IMR-90 (cell line): ENCODE data around the gene PTEN. TPM values are rescaled to one million over a fixed set of nuclear protein-coding genes. Genes with fewer than 3 reads are reported as not detected.

Experiments used
- ATAC-seq: fragments of 200-7000 bp; cut with Tn5 transposase; 2 replicates; pipeline ENCODE4 v1.9.1; 2020; ENCODE audit warnings: low read depth, mild to moderate bottlenecking, moderate library complexity
- BruUV-seq: library from RNA; stranded (reverse); fragments of 400-500 nt; replicated peaks from 2 replicates; lab custom pipeline; 2021; lab: Mats Ljungman, UMichigan
- CTCF ChIA-PET: fragments of 300-600 bp; formaldehyde crosslinking; extraction: SDS; loops from one replicate; lab custom pipeline; 2021; ENCODE audit warnings: antibody characterized with exemption; lab: Yijun Ruan, JAX
- POLR2A ChIA-PET: fragments of 300-600 bp; sonication (Branson Sonifier 250); formaldehyde crosslinking; loops from one replicate; lab custom pipeline; 2022; ENCODE audit warnings: antibody characterized with exemption; ENCODE audit not compliant: unreplicated experiment; lab: Charles Lee
- DNase-seq: peaks from one replicate; pipeline ENCODE4 v3.0.0; 2013
- H2AFZ ChIP-seq: replicated peaks from 2 replicates; pipeline ENCODE3; 2013; ENCODE audit warnings: low read length, mild to moderate bottlenecking; ENCODE audit not compliant: poor library complexity
- H2AK5ac ChIP-seq: 2 replicates; pipeline ENCODE4 v1.6.1; 2013; ENCODE audit warnings: low read depth, low read length, inconsistent platforms
- H2AK9ac ChIP-seq: replicated peaks from 2 replicates; pipeline ENCODE3; 2013; ENCODE audit warnings: mild to moderate bottlenecking, low read depth, low read length, moderate library complexity; ENCODE audit not compliant: poor library complexity
- H2BK120ac ChIP-seq: 2 replicates; pipeline ENCODE4 v1.6.1; 2013; ENCODE audit warnings: low read depth, low read length, inconsistent platforms
- H2BK15ac ChIP-seq: 3 replicates; pipeline ENCODE4 v1.6.1; 2013; ENCODE audit warnings: low read depth, low read length, inconsistent platforms
- H2BK20ac ChIP-seq: 2 replicates; pipeline ENCODE4 v1.6.1; 2013; ENCODE audit warnings: low read depth, mild to moderate bottlenecking, inconsistent platforms, low read length, moderate library complexity
- H2BK5ac ChIP-seq: 2 replicates; pipeline ENCODE4 v1.6.1; 2013; ENCODE audit warnings: mild to moderate bottlenecking, low read depth, low read length, inconsistent platforms; ENCODE audit not compliant: poor library complexity, severe bottlenecking
- H3K14ac ChIP-seq: replicated peaks from 2 replicates; pipeline ENCODE4 v1.6.1; 2013; ENCODE audit warnings: low read depth, low read length, inconsistent platforms
- H3K18ac ChIP-seq: 2 replicates; pipeline ENCODE4 v1.6.1; 2013; ENCODE audit warnings: low read depth, low read length, control low read depth
- H3K23ac ChIP-seq: 2 replicates; pipeline ENCODE4 v1.6.1; 2013; ENCODE audit warnings: low read depth, low read length, inconsistent platforms
- H3K27ac ChIP-seq: 2 replicates; pipeline ENCODE4 v1.5.1; 2013; ENCODE audit warnings: mild to moderate bottlenecking, control low read depth, low read length; ENCODE audit not compliant: insufficient read depth
- H3K27me3 ChIP-seq: 2 replicates; pipeline ENCODE4 v1.6.1; 2013; ENCODE audit warnings: low read length; ENCODE audit not compliant: control insufficient read depth, insufficient read depth
- H3K36me3 ChIP-seq: 2 replicates; pipeline ENCODE4 v1.6.1; 2013; ENCODE audit warnings: low read length, mixed read lengths; ENCODE audit not compliant: control insufficient read depth, insufficient read depth
- H3K4ac ChIP-seq: 2 replicates; pipeline ENCODE4 v1.6.1; 2013; ENCODE audit warnings: low read depth, low read length, inconsistent platforms
- H3K4me1 ChIP-seq: 2 replicates; pipeline ENCODE4 v1.6.1; 2013; ENCODE audit warnings: low read length, mixed read lengths; ENCODE audit not compliant: control insufficient read depth, insufficient read depth
- H3K4me2 ChIP-seq: 2 replicates; pipeline ENCODE4 v1.6.1; 2013; ENCODE audit warnings: low read depth, mild to moderate bottlenecking, control low read depth, low read length, moderate library complexity
- H3K4me3 ChIP-seq: 2 replicates; pipeline ENCODE4 v1.5.1; 2013; ENCODE audit warnings: low read depth, mild to moderate bottlenecking, control low read depth, low read length, moderate library complexity; ENCODE audit not compliant: insufficient read depth
- H3K56ac ChIP-seq: 2 replicates; pipeline ENCODE4 v1.6.1; 2013; ENCODE audit warnings: low read length, inconsistent platforms; ENCODE audit not compliant: insufficient read depth; ENCODE audit errors: extremely low read depth
- H3K79me1 ChIP-seq, 2 experiments: 2 replicates each; pipeline ENCODE4 v1.6.1; 2013; ENCODE audit warnings: low read length in 2 of 2, inconsistent platforms in 1 of 2, low read depth in 1 of 2
- H3K9ac ChIP-seq: 2 replicates; pipeline ENCODE4 v1.6.1; 2013; ENCODE audit warnings: low read depth, low read length, control low read depth
- H3K9me1 ChIP-seq: 2 replicates; pipeline ENCODE4 v1.6.1; 2013; ENCODE audit warnings: low read length, inconsistent platforms; ENCODE audit not compliant: insufficient read depth
- H3K9me3 ChIP-seq: 2 replicates; pipeline ENCODE4 v1.6.1; 2013; ENCODE audit warnings: low read length; ENCODE audit not compliant: control insufficient read depth, insufficient read depth
- H4K20me1 ChIP-seq: 2 replicates; pipeline ENCODE4 v1.6.1; 2013; ENCODE audit warnings: low read length, inconsistent platforms; ENCODE audit not compliant: insufficient read depth
- H4K5ac ChIP-seq: 2 replicates; pipeline ENCODE4 v1.6.1; 2013; ENCODE audit warnings: mild to moderate bottlenecking, low read depth, low read length, control low read depth
- H4K8ac ChIP-seq, 2 experiments: 2 replicates each; pipeline ENCODE4 v1.6.1; 2013; ENCODE audit warnings: low read depth in 2 of 2, low read length in 2 of 2, control low read depth in 1 of 2, inconsistent platforms in 1 of 2
- H4K91ac ChIP-seq: 2 replicates; pipeline ENCODE4 v1.6.1; 2013; ENCODE audit warnings: low read depth, low read length, inconsistent platforms; ENCODE audit not compliant: insufficient read depth
- BHLHE40 ChIP-seq: fragments of 150-350 bp; IDR thresholded peaks from 2 replicates; pipeline ENCODE4 v1.6.1; 2016; ENCODE audit warnings: mild to moderate bottlenecking, low read depth, low read length
- CEBPB ChIP-seq: IDR thresholded peaks from 2 replicates; pipeline ENCODE4 v1.6.1; 2012; ENCODE audit warnings: low read depth, low read length, improper control_type of control experiment
- CHD1 ChIP-seq: IDR thresholded peaks from 2 replicates; pipeline ENCODE4 v1.6.1; 2012; ENCODE audit warnings: low read depth, low read length, improper control_type of control experiment
- FOS ChIP-seq: fragments of 150-350 bp; IDR thresholded peaks from 2 replicates; pipeline ENCODE4 v1.6.1; 2016; ENCODE audit warnings: low read depth, low read length
- MAFK ChIP-seq: IDR thresholded peaks from 2 replicates; pipeline ENCODE4 v1.6.1; 2012; ENCODE audit warnings: low read depth, low read length, improper control_type of control experiment
- MAZ ChIP-seq: IDR thresholded peaks from 2 replicates; pipeline ENCODE4 v1.6.1; 2012; ENCODE audit warnings: low read depth, mild to moderate bottlenecking, low read length, improper control_type of control experiment, moderate library complexity, borderline replicate concordance
- MXI1 ChIP-seq: IDR thresholded peaks from 2 replicates; pipeline ENCODE4 v1.6.1; 2012; ENCODE audit warnings: low read depth, mild to moderate bottlenecking, low read length, moderate library complexity, borderline replicate concordance
- NFE2L2 ChIP-seq: fragments of 150-350 bp; IDR thresholded peaks from 2 replicates; pipeline ENCODE4 v1.6.1; 2016; ENCODE audit warnings: low read depth, mild to moderate bottlenecking, low read length
- POLR2A ChIP-seq: IDR thresholded peaks from 2 replicates; pipeline ENCODE4 v1.6.1; 2012; ENCODE audit warnings: mild to moderate bottlenecking, low read depth, low read length
- RAD21 ChIP-seq: IDR thresholded peaks from 2 replicates; pipeline ENCODE4 v1.6.1; 2012; ENCODE audit warnings: low read length, improper control_type of control experiment
- RCOR1 ChIP-seq: IDR thresholded peaks from 2 replicates; pipeline ENCODE4 v1.6.1; 2012; ENCODE audit warnings: mild to moderate bottlenecking, low read length, improper control_type of control experiment; ENCODE audit not compliant: insufficient replicate concordance
- RFX5 ChIP-seq: IDR thresholded peaks from 2 replicates; pipeline ENCODE4 v1.8.0; 2012; ENCODE audit warnings: low read depth, mild to moderate bottlenecking, low read length, moderate library complexity
- SMC3 ChIP-seq: fragments of 150-350 bp; IDR thresholded peaks from 2 replicates; pipeline ENCODE4 v1.6.1; 2016; ENCODE audit warnings: low read depth, mild to moderate bottlenecking, antibody characterized with exemption, low read length, moderate library complexity
- WGBS, 2 experiments: methylation state at CpG; one replicate each; pipeline versions ENCODE4 v1.1.5 to v1.1.7; 2013; ENCODE audit warnings: missing lambda C conversion rate in 2 of 2; ENCODE audit not compliant: insufficient read length in 1 of 2; ENCODE audit errors: extremely low coverage in 2 of 2; 5-methylcytosine and 5-hydroxymethylcytosine counted together
- dilution Hi-C: fragments of 300-500 bp; cut with HindIII; formaldehyde crosslinking; loops from one replicate; pipeline ENCODE4 v1.14.3; 2018; ENCODE audit warnings: low sequenced_read_pairs; ENCODE audit not compliant: unreplicated experiment
- in situ Hi-C: fragments of 300-500 bp; cut with MboI; formaldehyde crosslinking; loops from 3 replicates; pipeline ENCODE4 v1.14.3; 2019; ENCODE audit warnings: low sequenced_read_pairs, inconsistent platforms, mixed read lengths
- intact Hi-C: fragments of 100-400 bp; cut with micrococcal nuclease; formaldehyde crosslinking; loops from 2 replicates; pipeline ENCODE4 v1.10.0; 2022
- polyA plus RNA-seq, 3 experiments: library from polyadenylated mRNA; depleted of rRNA; stranded (reverse); fragments of >200 nt; gene quantifications; 2 replicates each; pipeline ENCODE4 v1.2.3, GENCODE V29; 2012; ENCODE audit warnings: low replicate concordance in 1 of 3
- total RNA-seq: library from RNA; depleted of rRNA; stranded (reverse); fragments of >200 nt; gene quantifications from 2 replicates; pipeline ENCODE4 v1.2.3, GENCODE V29; 2012
- TF ChIP-seq, protein P1 (sequence below): conservative IDR thresholded peaks from 2 replicates; pipeline ENCODE4 v1.5.1; 2012; ENCODE audit warnings: mild to moderate bottlenecking, low read depth, low read length, improper control_type of control experiment
- TF ChIP-seq, protein P2 (sequence below): fragments of 150-350 bp; IDR thresholded peaks from 2 replicates; pipeline ENCODE4 v1.6.1; 2016; ENCODE audit warnings: low read depth, mild to moderate bottlenecking, low read length, moderate library complexity, borderline replicate concordance
- TF ChIP-seq, protein P3 (sequence below): fragments of 150-350 bp; IDR thresholded peaks from 2 replicates; pipeline ENCODE4 v1.6.1; 2017; ENCODE audit warnings: mild to moderate bottlenecking, antibody characterized with exemption, low read length, low read depth

The PTEN gene
- total and polyA plus RNA-seq, 2 of the 4 experiments (the other 2 are of a cell fraction): 12.0 to 38.9 TPM

GRCh38 chr10:88017781-88018180 is 154.4 kb downstream of the PTEN start:
- Histone ChIP-seq H2BK20ac (no peak overlapping the region), H4K20me1 (no peaks in the 10 kb centered on the region), H3K4ac (no peak overlapping the region), H2BK120ac (no peak overlapping the region), H3K9me3 (no peaks in the 10 kb centered on the region), H4K91ac (no peak overlapping the region), H3K27ac (no peak overlapping the region), H2BK5ac (no peak overlapping the region), H3K23ac (no peak overlapping the region), H3K4me3 (no peak overlapping the region), H3K9ac (no peak overlapping the region), H3K36me3 (no peaks in the 10 kb centered on the region), H3K4me2 (no peak overlapping the region), H4K8ac (no peak overlapping the region), H2AK9ac (no peak overlapping the region), H2BK15ac (no peak overlapping the region), H3K9me1 (0 out of 2 replicates have a peak, but pooled peaks cover 2% of the 10 kb centered on the region), H4K5ac (no peak overlapping the region), H3K4me1 (no peaks in the 10 kb centered on the region), H3K79me1 (no peaks in the 10 kb centered on the region), H3K27me3 (no peaks in the 10 kb centered on the region), H2AFZ (no peak overlapping the region), H3K56ac (no peak overlapping the region), H2AK5ac (no peak overlapping the region), H3K18ac (no peak overlapping the region), H3K14ac (no peak overlapping the region)
- WGBS, 2 experiments: no CpG with 5 or more reads among the region's 1 CpG
- in situ Hi-C loops: no loop called here
- DNase-seq (no peak), ATAC-seq (no peak)
- no TSS peak for BruUV-seq
- ChIA-PET POLR2A (no interaction called here), CTCF (interaction anchor here (0.7 kb wide), 1 partner anchor 372 kb away, joined by 4 read pairs; no protein-coding TSS in a partner anchor)
- TF ChIP-seq MAZ: no peak
- TF ChIP-seq NFE2L2: no peak
- TF ChIP-seq, protein P1, sequence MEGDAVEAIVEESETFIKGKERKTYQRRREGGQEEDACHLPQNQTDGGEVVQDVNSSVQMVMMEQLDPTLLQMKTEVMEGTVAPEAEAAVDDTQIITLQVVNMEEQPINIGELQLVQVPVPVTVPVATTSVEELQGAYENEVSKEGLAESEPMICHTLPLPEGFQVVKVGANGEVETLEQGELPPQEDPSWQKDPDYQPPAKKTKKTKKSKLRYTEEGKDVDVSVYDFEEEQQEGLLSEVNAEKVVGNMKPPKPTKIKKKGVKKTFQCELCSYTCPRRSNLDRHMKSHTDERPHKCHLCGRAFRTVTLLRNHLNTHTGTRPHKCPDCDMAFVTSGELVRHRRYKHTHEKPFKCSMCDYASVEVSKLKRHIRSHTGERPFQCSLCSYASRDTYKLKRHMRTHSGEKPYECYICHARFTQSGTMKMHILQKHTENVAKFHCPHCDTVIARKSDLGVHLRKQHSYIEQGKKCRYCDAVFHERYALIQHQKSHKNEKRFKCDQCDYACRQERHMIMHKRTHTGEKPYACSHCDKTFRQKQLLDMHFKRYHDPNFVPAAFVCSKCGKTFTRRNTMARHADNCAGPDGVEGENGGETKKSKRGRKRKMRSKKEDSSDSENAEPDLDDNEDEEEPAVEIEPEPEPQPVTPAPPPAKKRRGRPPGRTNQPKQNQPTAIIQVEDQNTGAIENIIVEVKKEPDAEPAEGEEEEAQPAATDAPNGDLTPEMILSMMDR: no peak
- TF ChIP-seq, protein P2, sequence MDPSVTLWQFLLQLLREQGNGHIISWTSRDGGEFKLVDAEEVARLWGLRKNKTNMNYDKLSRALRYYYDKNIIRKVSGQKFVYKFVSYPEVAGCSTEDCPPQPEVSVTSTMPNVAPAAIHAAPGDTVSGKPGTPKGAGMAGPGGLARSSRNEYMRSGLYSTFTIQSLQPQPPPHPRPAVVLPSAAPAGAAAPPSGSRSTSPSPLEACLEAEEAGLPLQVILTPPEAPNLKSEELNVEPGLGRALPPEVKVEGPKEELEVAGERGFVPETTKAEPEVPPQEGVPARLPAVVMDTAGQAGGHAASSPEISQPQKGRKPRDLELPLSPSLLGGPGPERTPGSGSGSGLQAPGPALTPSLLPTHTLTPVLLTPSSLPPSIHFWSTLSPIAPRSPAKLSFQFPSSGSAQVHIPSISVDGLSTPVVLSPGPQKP: no peak
- no peak for TF ChIP-seq RFX5
- no peak for TF ChIP-seq MXI1
- no peak for TF ChIP-seq RAD21
- TF ChIP-seq BHLHE40: no peak
- no peak for TF ChIP-seq POLR2A
- TF ChIP-seq MAFK: no peak
- TF ChIP-seq RCOR1: no peak
- TF ChIP-seq, protein P3, sequence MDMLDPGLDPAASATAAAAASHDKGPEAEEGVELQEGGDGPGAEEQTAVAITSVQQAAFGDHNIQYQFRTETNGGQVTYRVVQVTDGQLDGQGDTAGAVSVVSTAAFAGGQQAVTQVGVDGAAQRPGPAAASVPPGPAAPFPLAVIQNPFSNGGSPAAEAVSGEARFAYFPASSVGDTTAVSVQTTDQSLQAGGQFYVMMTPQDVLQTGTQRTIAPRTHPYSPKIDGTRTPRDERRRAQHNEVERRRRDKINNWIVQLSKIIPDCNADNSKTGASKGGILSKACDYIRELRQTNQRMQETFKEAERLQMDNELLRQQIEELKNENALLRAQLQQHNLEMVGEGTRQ: no peak
- TF ChIP-seq CHD1: no peak
- TF ChIP-seq FOS: no peak
- no peak for TF ChIP-seq SMC3
- TF ChIP-seq CEBPB: no peak
- intact Hi-C loops: no loop called here
- dilution Hi-C loops: no loop called here
